ENCODE data around the gene PTGS1. TPM values are rescaled to one million over a fixed set of nuclear protein-coding genes. Genes with fewer than 3 reads are reported as not detected.
"Not testable (repeated sequence)": the region's sequence is repeated elsewhere in the genome, so short reads cannot be mapped to it uniquely, and the experiment has no call there.

The PTGS1 gene
- polyA plus RNA-seq, 2 of the 4 experiments (the other 2 are of a cell fraction), result 0.49 to 1.0 TPM

- H3K27ac ChIP-seq, result no peak overlapping the region
- no peak for ATAC-seq
- H3K4me1 ChIP-seq, result no peaks in the 10 kb centered on the region
- no peak overlapping the region for H3K4me2 ChIP-seq
- no peaks in the 10 kb centered on the region for H3K9me3 ChIP-seq
- POLR2A ChIA-PET, result no interaction called here
- FAIRE-seq, result no peak
- H3K4me3 ChIP-seq, result no peak overlapping the region
- 90% methylated on average over 2 of the region's 2 CpGs for WGBS (ENCODE audit: missing lambda C conversion rate)
- DNase-seq (ENCODE audit: low read depth in 1 of 2, low spot score in 1 of 2), result no peak
- TF ChIP-seq E2F6 (IDR thresholded peaks at IDR 0.05; ENCODE audit: borderline replicate concordance, low read depth) (no peak), CBX8 (IDR thresholded peaks at IDR 0.05) (no peak), RCOR1 (IDR thresholded peaks at IDR 0.05; ENCODE audit: low read depth, low read length) (no peak), USF2 (IDR thresholded peaks at IDR 0.05) (no peak), MAFK (IDR thresholded peaks at IDR 0.05; ENCODE audit: partially characterized antibody) (no peak), HES2 (IDR thresholded peaks at IDR 0.05) (no peak)
- CTCF ChIA-PET, result no interaction called here
Measured at GRCh38 chr9:122322553-122322952, 48.3 kb upstream of the PTGS1 start.

- FAIRE-seq; POLR2A ChIA-PET; H3K4me3 ChIP-seq; ATAC-seq; H3K27ac ChIP-seq; H3K9me3 ChIP-seq; DNase-seq (ENCODE audit: low read depth in 1 of 2, low spot score in 1 of 2); CTCF ChIA-PET; H3K4me2 ChIP-seq; H3K4me1 ChIP-seq: not testable (repeated sequence)
- 95% methylated on average over 1 of the region's 1 CpG for WGBS (ENCODE audit: missing lambda C conversion rate)
Measured at GRCh38 chr9:122324665-122325064, 46.2 kb upstream of the PTGS1 start.

- ChIA-PET POLR2A (no interaction called here), CTCF (interaction anchor here (1.0 to 1.3 kb wide), 2 partner anchors 25 to 180 kb away, joined by 3 to 4 read pairs; no protein-coding TSS in a partner anchor)
- DNase-seq (ENCODE audit: low read depth in 1 of 2, low spot score in 1 of 2) (no peak), FAIRE-seq (no peak), ATAC-seq (no peak)
- Histone ChIP-seq H3K9me3 (no peaks in the 10 kb centered on the region), H3K4me3 (no peak overlapping the region), H3K4me1 (no peaks in the 10 kb centered on the region), H3K4me2 (no peak overlapping the region), H3K27ac (no peak overlapping the region)
- TF ChIP-seq RNF2 (IDR thresholded peaks at IDR 0.05; ENCODE audit: borderline replicate concordance, low read depth) (no peak), SMC3 (IDR thresholded peaks at IDR 0.05) (no peak)
- WGBS (ENCODE audit: missing lambda C conversion rate), result 77% methylated on average over 1 of the region's 1 CpG
Measured at GRCh38 chr9:122325124-122325523, 45.7 kb upstream of the PTGS1 start.

- Histone ChIP-seq H3K4me1 (no peaks in the 10 kb centered on the region), H3K9me3 (no peaks in the 10 kb centered on the region), H3K4me2 (no peak overlapping the region), H3K4me3 (no peak overlapping the region), H3K27ac (no peak overlapping the region)
- no peak for DNase-seq (ENCODE audit: low read depth in 1 of 2, low spot score in 1 of 2)
- POLR2A ChIA-PET, result no interaction called here
- TF ChIP-seq HMGXB4 (CRISPR knock-in tag; IDR thresholded peaks at IDR 0.05; ENCODE audit: borderline replicate concordance) (no peak), MAX (IDR thresholded peaks at IDR 0.05) (no peak), FOXS1 (CRISPR knock-in tag; IDR thresholded peaks at IDR 0.05) (no peak), HDAC2 (IDR thresholded peaks at IDR 0.05) (no peak), ELK1 (IDR thresholded peaks at IDR 0.05; ENCODE audit: low read depth, low read length) (no peak), CBX2 (IDR thresholded peaks at IDR 0.05; ENCODE audit: borderline replicate concordance, low read depth) (no peak), ZSCAN20 (CRISPR knock-in tag; IDR thresholded peaks at IDR 0.05) (no peak), CTCF (IDR thresholded peaks at IDR 0.05) (no peak)
- CTCF ChIA-PET, result interaction anchor here (0.9 to 1.5 kb wide), 3 partner anchors 20 to 201 kb away, joined by 3 to 9 read pairs (median 3); no protein-coding TSS in a partner anchor
- no peak for ATAC-seq
- 94% methylated on average over 2 of the region's 2 CpGs for WGBS (ENCODE audit: missing lambda C conversion rate)
- no peak for FAIRE-seq
Measured at GRCh38 chr9:122327175-122327574, 43.6 kb upstream of the PTGS1 start.
